GM03348 (cell line): ENCODE results near the gene AFTPH.

Experiments
- DNase-seq: peaks from one replicate; pipeline ENCODE4 v3.0.0; 2012; ENCODE audit warnings: low spot score

The AFTPH gene

DNA sequence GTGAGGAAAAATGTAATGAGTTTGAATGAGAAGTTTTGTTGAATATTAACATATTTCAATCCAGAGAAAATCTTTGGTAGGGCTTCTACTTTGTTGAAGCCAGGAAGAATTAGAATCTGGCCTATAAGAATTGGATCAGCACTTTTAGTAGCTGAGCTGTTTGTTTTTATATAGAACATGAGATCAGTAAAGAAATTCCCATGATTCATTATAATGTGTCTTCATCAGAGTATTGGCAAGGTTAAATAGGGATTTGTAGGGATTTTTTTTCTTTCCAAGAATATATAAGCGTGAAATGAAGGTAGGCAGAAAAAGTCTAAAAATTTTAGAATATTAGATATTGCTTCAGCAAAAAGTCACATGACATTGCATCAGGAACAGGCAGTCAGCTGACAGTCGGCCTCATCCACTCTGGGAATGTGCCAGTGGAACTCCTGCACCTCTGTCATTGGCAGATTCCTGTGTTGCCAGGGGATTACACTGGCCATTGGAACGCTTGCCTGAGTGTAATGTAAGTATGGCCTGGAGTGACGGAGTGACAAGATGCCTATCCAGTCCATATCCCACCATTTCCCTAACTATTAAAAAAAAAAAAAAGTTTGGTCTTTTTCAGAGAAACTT, 69.0 kb downstream of the AFTPH start:
- no peak for DNase-seq

DNA sequence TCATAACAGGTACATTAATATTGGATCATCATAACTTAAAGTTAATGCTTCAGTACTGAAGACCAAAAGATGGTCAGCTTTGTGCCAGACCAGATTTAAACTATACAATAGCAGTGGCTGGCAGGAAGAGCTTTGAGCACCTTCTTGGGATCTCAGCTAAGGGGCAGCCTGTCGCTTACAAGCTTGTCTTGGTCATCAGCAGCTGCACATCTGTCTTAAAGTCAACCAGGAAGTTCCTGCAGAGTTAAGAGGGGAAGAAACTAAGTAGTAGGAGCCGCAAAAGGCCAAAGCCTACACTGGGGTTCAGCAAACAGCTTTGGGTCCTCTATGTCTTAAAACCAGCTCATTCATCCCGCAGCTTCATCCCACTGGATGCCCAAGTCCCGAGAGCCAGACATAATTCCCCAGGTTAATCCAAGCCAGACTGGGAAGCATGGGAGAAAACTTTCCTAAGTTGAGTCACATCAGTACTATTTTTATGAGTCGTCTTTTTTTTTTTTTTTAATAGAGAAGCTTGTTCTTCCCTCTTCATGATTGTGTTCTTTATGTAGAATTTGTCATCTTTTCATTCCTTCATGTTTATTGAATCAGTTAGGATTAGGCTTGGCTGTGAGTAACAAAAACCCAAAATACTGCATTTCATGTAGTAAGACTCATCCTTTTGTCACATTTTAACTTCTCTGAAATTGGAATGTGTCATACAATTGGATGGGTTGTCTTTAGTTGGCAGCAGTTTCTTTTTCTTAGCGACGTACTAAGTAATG, 70.3 kb downstream of the AFTPH start:
- DNase-seq: peak; percentile 52

DNA sequence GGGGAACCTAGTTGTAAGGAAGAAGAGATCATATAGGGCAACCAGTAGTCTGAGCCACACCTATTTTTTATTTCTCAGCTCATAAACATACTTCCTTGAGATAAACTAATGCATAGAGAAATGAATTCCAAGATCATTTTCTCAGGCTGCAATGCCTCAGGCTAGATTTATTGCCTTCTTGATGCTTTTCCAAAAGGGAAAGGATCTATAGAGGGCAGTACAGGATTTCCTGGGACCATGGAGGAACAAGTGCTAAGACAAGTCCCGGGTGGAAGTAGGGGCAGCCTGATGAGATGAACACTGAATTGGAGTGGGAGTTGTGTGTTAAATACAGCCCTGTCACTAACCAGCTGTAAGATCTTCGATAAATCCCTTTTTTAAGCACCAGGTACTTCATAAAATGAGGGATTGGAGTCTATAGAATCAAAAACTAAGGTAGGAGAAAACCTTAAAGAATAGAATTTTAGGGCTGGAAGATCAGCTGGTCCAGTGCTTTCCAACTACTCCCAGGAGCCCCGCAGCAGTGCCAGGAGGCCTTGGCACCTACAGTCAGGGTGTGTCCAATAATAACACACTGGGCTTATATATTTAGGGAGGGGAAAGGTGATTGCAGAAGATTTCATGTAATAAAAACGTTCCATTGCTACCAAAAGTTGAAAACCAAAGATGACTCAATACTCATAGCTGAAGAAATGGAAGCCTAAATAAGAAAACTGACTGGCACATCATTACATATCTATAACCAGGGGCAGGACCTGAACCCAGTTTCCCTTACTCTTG, 71.5 kb downstream of the AFTPH start:
- no peak for DNase-seq

DNA sequence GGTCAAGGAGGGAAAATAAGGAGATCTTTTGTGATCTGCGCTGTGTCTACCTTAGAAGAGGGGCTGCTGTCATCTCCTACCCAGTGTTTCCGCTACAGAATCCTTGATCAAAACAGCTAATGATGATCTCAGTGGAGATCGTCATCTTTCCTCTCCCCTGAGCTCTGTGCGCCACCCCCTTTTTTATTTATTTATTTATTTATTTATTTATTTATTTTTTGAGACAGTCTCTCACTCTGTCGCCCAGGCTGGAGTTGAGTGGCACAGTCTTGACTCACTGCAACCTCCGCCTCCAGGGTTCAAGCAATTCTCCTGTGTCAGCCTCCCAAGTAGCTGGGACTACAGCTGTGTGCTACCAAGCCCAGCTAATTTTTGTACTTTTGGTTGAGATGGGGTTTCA, 74.1 kb downstream of the AFTPH start:
- no peak for DNase-seq

DNA sequence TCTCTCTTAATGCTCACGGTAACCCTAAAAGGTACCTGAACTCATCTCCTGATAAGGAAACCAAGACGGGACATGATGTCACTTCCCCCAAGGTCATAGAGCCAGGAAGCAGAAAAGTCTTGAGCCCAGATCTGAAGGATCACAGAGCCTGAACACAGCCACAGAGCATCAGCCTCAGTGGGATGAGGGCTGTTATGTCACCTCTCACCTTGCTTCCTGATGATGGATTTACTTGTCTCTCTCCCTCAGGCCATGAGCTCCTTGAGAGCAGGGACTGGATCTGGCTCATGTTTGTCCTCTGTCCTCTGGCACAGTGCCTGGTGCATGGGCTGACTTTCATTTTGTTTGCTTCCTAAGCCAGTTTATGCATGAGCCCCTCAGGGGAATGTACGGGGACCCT, 75.3 kb downstream of the AFTPH start:
- no peak for DNase-seq

DNA sequence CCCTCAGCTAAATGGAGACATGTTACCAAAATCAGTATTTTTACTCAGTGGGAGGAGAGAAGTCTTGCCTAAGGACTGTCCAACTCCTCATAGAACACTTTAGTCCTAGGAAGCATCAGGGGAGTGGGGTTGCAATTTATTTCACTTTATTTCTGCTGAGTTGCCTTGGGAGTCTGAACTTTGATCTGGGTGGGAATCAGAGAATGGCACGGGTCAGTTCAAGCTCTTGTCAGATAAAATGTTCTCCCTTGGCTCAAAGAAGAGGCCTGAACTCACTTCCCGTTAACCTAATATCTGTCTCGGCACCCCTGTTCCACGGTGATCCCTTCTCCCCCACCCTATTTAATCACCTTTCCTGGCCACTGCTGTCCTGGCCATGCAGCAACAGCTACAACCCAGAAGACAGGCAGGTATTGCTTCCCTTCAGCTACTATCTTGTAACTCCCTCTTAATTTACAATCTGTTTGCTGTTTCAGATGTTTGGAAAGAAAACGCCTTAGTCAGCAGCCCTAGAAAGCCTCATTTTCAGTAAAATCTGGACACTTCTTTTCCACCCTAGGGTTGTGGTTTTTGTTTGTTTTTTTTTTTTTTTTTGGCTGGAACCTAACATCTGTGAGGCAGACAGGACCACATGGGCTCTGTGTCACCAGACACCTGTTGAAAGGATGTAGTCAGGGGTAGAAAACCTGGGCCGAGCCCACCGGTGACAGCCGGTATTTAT, 77.1 kb downstream of the AFTPH start:
- DNase-seq: no peak

DNA sequence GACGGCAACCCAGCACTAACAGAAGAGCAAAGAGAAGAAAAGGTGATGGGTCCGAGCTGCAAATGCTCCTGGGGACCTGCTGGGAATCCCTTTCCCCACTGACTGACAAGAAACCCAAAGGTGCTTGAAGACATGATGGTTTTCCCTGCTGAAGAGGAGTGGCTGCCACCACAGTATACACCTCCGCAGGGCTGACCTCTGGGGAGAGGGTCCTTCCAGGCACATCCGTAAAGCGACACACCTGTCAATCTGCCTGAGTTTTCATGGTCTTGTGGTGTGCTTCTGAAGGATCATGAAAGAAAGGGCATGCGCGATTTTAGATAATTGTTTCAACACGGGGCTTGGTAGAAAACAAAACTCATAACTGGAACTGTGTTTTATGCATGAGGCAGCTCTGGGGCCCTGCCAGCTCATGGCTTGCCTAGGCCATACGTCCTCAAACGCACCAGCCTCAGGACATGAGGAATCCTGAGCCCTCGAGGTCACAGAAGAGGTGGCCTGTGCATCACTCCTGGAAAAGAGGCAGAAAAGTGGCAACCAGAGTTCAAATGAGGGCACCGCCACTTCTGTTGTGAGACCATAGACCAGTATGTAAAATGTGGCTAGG, 77.8 kb downstream of the AFTPH start:
- no peak for DNase-seq

DNA sequence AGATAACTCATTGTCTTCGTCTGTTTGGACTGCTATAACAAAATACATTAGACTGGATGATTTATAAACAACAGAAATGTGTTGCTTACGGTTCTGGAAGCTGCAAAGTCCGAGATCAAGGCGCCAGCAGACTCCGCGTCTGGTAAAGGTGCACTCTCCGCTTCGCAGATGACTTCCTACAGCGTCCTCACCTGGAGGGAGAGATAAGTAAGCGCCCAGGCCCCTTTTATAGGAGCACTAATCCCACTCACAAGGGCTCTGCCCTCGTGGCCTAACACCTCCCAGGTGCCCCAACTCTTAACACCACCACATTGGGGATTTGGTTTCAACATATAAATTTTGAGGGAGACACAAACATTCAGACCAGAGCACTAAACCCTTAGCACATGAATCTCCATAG, 78.3 kb downstream of the AFTPH start:
- DNase-seq: no peak

DNA sequence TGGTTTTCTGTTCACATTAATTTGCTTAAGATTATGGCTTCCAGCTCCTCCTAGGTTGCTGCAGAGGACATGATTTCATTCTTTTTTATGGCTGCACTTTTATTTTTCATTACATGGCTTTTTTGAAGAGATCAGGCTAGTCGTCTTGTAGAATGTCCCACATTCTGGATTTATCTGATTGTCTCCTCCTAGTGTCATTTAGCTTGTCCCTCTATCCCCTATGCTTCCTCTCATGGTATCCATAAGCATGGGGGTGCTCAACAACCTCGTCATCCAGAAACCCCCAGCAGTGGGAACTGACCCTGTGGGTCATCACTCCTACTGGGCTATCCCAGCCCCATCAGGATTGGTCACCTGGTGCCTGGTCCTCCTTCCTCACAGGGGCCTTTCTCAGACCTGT, 80.0 kb downstream of the AFTPH start:
- no peak for DNase-seq

DNA sequence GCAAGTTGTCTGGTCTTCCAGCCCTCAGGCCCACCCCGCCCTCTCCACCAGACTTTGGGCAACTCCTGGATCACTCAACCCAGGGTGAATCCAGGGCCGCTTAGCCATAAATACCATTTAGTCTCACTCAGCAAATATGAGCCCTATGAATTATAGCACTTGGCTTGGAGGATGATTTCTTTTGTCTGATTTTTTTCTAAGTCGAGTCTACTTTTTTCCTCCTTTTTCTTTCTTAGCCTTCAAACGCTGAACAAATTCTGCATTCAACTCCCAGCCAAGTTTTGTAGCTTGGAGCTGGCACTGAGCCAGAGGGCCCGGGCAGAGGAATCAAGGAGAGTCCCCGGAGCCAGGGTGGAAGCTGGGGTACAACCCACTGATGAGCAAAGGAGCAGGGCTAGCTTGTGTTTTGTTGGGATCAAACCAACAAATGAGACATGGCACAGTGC, 80.9 kb downstream of the AFTPH start:
- DNase-seq: peak; percentile 92

DNA sequence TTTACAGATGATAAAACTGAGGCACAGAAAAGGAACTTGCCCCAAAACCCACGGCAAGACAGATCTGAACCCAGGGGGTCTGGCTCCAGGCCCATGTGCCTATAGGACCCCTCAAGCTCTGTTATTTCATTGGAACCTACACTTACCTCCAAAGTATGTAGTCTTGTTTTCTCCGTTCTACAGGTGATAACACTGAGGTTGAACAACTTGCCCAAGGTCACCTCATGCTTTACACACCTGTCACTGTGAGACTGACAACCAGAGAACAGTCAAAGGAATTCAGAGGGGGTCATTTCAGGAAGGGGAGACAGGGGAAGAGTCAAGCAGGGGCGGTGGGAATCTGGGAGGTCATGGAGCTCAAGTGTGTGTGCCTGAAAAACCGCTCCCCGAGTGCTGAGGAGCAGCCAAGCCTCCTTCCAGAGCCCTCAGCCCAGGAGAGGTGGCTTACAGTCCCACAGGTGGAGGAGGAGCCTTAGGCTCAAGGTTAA, 81.9 kb downstream of the AFTPH start:
- no peak for DNase-seq

DNA sequence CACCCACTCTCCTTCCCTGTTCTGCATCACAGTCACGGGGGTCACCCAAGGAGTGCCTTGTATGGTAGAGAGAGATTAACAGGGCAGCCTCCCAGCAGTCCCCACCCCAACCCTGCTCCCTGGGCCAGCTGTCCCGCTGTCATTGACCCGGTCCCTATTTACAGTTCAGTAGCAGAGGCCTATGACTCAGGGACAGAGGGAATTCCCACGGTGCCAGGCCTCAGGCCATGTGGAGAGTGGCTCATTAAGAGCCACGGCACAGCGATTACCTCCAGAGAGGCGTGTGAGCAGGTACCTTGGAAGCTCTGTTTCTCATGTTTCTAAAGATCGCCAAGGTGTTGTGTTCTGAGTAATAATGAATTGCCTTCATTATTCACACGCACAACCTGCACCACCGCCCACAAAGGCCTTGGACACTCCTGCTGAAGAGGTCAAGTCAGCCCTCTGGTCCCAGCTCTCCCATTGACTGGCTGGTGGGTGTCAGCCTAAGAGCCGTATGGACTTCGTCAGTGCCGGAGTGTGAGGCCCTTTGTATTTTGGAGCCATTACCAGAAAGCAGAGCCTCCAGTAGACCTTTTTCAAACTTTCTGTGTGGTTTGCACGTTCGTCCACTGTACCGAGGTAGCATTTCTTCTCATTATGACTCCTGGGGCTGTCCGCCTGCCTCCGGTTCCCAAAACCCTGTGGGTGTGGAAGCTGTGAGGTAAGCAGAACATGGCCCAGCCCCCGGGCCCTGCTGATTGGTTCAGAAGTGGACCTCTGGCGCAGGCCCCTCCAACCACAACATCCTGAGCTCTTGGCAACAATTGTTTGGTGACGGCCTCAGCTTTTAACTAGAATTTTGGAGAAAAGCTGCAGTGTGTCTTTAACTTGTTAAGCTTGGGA, 82.6 kb downstream of the AFTPH start:
- DNase-seq: peak; percentile 93

DNA sequence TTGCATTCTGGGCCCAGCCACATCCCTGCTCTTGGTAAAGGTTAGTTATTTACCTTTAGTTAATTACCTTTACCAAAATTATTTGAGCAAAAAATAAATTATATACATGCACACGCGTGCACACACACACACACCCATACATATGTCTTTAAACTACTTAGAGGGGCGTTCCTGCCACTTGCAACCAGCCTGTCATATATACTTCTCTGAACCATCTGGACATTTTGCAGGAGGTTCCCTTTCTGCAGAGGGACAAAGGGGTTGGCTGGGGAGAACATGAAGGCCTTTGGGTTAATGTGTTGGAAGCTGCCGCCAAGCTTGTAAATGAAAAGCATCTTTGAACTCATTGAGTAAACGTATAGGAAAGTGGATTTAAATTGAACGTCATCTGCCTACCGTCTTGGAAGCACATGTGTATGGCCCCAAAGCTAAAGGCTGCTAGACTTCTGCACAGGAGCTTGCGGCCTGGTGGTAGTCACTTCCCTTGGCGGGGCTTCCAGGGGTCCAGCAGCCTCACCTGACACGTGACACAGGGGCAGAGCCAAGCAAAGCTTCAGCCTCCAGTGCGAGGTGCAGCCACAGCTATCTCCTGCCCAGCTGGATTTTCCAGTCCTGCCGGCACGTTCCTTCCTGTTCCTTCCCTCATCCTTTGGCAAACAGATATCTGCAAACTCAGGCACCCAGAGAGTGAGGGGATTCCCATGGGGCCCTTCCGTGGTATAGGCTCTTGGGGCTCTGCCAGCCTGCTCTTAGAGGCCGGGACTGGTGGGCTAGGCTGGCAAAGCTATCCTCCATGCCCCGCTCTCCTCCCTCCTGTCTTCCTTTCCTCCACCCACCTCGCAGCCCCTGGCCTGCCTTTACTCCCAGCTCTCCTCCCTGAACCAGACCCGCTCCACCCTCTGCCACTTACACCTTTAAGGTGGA, 83.5 kb downstream of the AFTPH start:
- DNase-seq: no peak

DNA sequence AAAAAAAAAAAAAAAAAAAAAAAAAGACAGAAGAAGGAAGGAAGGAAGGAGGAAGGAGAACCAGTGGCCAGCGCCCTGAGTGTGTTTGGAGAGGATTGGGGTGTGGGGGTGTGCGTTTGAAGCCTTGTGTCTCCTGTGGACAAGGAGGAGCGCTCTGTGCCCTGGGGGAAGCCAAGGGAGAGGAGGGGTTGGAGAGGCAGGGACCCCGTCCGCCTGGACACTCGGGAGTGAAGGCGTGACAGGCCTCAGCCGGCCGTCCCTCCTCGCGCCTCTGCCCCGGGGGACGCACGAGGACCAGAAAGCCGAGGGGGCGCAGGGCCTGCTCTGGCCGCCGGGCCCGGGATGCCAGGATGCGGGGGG, 84.7 kb downstream of the AFTPH start:
- no peak for DNase-seq

DNA sequence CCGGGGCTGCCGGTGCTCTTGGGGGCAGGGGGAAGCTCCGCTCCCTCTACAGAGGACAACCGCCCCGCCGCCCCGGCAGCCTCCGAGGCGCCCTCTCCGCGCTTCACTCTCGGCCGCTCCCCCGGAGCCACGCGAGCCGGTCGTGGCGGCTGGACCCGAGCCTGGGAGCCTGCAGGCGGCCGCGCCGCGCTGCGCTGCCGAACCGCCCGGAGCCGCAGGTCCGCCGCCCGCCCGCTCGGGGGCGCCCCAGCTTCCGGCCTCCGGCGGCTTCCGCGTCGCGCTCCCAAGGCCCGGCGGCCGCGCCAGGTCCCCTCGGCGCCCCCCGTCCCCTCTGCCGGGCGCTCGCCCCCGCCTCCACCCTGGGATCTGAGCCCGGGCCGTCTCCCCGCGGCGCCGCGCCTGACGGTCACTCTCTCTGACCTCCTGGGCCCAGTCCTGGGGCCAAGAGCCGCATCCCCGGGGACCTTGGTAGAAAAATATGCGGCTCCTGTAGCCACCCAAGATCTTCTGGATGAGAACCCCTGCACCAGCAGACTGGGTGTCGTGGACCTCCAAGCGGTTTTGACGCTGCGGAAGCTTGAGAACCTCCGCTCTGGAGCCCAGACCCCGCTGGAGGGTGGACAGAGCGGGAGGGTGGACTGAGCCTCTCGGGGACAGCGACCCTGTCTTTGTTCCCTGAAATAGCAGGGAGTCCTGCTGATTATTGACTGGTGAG, 85.3 kb downstream of the AFTPH start:
- DNase-seq: peak; percentile 86

DNA sequence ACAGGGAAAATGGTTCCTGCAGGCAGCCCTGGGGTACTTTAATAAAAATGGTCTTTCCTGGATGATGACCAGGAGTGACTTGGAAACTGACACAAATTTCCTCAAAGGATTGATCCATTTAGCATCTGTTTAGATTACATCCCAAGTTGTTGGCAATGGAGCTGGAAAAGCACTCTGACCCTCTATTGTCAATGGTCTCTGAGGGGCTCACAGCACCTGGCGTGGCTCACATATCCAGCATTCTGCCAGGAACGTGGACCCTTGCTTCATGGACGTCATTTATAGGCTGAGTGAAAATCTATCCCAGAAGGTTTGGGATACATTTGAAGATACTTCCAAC, 85.8 kb downstream of the AFTPH start:
- DNase-seq: no peak

DNA sequence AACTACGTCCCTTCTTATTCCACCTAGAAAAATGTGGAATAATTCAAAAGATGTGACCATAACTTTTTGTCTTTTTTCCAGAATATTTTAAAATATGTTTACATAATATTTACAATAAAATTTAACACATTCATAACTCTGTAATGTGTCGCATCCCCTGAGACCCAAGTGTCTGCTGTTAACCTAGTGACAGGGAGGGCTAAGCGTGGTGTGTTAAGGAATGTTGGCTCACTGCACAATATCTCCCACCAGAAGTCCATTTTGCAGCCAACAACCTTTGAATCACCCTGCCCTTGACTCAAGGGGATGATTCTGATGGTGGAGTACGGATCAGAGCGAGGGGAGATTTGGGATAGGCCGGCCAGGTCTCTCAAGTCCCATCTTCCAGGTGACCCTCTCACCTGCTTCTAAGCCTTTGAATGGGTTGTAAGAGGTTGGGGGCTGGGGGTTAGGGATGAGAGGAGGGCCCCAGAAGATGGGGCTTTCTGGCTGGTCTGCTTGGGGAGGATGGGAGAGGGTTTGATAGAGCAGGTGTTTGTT, 86.3 kb downstream of the AFTPH start:
- DNase-seq: no peak

DNA sequence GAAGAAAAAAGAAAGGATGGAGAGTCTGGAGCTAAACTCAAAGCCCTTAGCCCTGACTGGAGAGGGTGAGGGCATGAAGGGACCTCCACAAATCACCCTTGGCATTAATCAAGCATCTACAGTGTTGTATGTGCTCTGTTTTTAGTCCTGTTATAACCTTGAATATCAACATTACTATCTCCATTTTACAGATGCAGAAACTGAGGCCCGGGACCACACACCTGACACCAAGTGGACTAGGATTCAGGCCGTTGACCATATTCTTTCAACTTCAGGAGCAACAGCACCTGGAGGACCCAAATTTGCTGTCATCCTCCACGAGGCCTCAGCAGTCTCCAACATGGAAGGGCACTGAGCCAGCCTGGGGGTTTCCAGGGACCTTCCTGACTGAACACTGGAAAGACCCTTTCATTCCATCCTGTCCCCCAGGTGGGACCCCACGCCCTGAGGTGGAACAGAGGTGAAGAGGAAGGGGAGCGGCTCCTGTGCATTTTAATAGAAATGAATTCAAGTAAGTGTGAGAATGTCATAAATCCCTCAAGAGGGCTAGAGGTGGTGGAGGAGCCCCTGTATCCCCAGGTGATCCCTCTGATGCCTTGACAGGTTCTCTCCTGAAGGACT, 88.6 kb downstream of the AFTPH start:
- DNase-seq: no peak

DNA sequence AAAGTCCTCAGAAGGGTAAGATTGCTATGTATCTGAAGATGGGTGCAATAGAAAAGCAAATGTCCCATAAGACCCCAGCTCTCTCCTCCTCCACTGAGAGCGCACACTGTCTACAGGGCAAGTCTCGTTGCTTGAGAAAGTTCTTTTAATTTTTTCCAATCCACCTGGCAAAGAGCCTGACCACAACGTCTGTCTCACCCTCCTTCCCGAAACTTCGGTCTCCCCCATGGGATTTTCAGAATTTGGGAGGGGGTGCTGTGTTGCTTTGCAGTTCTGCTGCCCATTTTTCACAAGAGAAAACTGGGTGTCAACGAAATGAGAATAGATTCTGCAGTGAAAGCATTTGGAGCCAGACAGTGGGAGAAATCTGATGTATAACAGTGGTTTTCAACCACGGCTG, 89.1 kb downstream of the AFTPH start:
- DNase-seq: peak; percentile 51
